ENCODE measurements around the gene GJA3.

The GJA3 gene

GRCh38 chr13:20127562-20128458, 33.0 kb downstream of the GJA3 start:
- DNase-seq (ENCODE audit: low spot score), result peak; percentile 84

DNA sequence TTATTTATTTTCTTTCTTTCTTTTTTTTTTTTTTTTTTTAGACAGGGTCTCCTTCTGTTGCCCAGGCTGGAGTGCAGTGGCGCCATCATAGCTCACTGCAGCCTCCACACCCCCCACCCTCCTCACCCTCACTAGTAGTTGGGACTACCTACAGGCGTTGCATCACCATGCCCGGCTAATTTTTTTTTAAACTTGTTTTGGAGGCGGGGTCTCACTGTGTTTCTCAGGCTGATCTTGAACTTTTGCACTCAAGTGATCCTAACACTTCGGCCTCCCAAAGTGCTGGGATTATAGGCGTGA, 33.6 kb downstream of the GJA3 start:
- no peak for DNase-seq (ENCODE audit: low spot score)

- no peak for DNase-seq (ENCODE audit: low spot score)
These were observed 34.2 kb downstream of the GJA3 start for GRCh38 chr13:20126541-20127261.

DNA sequence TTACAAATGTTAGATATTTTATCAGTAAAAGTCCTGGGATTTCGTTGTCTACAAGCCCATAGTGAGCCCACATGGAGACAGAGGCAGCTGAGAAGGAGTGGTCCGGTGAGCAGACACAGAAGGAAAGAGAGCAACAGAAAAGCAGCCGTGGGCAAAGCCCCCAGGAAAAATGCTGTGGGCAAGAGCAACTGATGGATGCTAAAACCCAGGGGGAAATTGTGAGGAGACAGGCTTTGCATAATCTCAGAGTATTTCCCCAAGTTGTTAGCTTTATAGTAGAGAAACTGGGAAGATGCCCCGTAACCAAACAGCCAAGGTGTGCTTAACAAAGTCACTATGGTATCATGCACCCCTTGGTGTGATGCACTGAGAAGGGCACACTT, 35.1 kb downstream of the GJA3 start:
- no peak for DNase-seq (ENCODE audit: low spot score)

DNA sequence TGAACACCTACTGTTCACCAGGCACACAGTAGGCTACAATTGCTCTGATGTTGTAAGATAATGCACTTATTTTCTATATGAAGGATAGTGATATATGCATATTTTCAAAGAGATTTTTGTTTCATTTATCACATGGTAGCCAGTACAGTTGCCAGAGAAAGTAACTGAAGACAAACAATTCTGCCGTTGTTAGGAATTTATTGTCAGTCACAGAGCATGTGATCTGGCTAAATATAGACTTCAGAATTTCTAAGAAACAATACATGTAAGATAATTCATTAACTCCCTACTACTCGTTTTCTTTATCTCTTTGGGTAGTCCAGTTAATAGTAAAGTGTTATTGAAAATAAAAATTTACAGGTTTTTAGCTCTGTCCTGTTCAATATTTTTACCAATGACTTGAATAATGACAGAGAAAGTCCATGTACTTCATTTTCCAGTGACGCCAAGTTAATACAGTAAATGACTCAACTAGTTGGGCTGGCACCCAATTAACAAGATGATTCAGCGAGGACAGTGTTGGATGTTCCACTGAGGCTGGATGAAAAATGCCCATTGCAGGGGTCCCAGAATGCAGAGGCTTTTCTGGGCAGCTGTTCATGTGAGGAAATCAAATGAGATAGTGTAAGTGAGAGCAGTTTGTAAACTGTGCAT, 35.6 kb downstream of the GJA3 start:
- DNase-seq (ENCODE audit: low spot score), result peak; percentile 57

- DNase-seq (ENCODE audit: low spot score), result no peak
These were observed 36.5 kb downstream of the GJA3 start for GRCh38 chr13:20124303-20124702.

DNA sequence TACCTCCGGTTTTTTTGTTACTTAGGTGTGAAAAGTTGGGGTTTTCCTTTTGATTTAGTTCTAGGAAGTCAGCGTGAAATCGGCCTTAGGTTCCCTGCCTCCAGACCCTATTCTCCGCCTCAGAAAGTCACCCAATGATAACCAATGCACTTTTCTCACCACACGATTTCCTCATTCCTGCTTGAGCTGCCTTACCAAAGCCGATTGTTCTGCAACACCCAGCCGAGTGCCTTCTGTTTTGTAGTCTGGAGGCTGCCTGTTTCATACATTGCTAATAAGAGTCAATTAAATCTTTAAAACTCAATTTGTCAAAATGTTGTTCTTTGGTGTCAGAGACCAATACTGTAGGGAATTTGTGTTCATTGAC, 39.7 kb downstream of the GJA3 start:
- DNase-seq (ENCODE audit: low spot score), result no peak

GRCh38 chr13:20119960-20120359, 40.9 kb downstream of the GJA3 start:
- no peak for DNase-seq (ENCODE audit: low spot score)

DNA sequence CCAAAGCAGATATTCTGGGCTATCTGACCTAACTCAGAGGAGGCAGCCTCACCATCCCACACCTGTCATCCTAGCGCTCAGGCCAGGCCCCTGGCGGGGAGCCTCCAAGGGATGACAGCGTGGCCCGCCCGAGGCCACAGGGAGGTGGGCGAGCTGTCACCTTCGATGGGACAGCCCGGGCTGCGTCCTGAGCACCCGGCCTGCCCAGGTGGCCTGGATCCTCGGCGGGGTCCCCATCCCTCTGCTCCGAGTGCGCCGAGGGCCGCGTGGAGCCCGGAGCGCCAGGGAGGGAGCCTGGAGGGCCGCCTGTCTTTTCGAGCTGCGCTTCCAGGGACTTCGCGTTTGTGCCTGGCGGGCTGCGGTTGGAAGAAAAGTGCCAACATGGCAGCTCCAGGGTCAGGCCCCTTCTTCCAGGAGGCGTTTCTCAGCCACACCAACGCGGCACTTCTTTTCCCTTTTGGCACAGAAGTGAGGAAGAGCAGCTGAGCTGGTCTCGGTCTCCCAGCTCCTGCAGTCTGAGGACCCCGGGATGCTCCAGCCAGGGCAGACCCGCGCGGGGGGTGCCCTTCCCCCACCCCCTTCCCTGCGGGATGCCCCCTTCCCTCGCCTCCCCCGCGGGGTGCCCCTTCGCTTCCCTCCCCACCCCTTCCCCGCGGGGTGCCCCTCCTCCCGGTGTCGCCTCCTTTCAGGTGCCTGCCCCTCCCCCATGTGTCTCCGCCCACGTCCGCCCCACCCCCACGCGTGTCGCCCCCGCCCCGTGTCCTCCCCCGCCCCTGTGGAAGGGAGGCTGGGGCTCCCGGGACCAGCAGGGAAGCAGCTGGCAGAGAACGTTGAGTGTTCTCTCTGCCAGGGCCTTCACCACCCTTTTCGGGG, 42.3 kb downstream of the GJA3 start:
- DNase-seq (ENCODE audit: low spot score), result peak; percentile 81

DNA sequence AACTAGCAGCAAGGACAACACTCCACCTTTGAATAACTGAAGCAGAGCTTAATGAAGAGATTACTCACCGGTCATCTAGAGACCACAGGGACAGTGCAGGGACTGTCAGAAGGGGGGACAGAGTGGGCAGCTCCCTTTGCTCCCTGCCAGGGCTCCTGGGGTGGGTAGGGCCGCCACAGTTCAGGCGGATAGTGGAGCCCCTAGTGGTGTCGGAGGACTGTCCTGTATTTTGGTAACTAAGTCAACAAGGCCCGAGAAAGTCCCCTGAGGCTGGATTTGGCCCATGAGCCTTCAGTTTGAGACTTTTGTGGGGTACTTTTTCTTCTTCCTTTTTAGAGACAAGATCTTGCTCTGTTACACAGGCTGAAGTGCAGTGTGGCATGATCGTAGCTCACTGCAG, 44.6 kb downstream of the GJA3 start:
- no peak for DNase-seq (ENCODE audit: low spot score)

DNA sequence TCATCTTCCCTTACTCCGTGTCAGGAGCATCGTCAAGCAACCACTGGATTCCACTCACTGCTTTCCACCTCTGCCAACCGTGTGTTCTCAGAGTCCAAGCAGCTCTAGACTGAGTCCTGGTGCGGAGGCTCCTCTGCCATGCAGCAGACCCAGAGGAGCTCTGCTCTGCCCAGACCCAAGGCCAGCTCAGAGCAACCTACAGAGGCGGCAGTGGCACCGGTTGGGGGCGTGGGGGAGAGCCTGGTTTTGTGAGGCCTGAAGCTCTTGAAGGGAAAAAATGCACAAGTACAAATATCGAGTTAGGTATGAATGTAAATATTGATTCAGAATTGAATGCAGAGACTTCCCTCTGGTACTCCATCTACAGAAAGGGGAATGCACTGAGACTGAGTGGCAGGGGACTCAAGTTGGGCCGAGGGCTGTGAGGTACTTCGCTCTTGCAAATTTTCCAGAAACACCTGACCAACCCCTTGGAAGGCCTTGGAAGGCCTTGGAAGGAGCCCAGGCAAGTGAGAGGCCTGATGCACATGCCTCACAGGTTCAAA, 46.7 kb downstream of the GJA3 start:
- DNase-seq (ENCODE audit: low spot score), result no peak

DNA sequence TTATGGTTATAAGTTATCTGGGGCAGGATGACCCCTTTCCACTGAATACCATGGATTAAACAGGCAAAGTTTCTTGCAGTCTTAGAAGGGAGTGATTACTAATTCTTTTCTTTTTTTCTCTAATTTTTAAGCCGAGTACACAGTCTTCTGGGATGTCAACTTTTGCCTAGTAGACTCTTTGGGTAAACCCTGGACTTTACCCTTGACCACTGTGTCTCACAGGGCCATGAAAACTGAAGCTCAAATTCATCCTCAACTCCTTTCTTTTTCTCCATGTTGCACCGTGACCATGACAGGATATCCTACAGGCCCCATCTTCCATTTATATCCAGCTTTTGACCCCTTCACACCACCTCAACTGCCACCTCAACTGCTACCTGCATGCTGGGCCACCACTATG, 51.8 kb downstream of the GJA3 start:
- no peak for DNase-seq (ENCODE audit: low spot score)

DNA sequence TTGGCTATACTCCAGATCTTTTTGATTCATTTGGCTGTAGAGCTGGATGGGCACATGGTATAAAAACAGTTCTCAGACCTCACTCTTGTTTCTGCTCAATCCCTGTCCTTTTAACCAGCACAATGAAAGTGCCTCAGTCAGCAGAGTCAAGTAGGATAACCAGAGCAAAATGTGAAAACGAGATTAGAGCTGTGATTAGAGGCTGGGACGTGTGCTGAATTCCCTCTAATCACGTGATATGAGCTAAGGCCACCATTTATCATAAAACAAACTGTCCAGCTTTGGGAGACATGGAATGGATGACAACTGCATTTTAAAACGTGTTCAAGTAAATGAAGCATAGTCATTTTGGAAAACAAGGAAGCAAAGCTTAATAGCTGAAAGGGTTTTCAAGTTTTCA, 54.1 kb downstream of the GJA3 start:
- no peak for DNase-seq (ENCODE audit: low spot score)

GRCh38 chr13:20105161-20105689, 55.6 kb downstream of the GJA3 start:
- no peak for DNase-seq (ENCODE audit: low spot score)

GRCh38 chr13:20102525-20103180, 58.2 kb downstream of the GJA3 start:
- no peak for DNase-seq (ENCODE audit: low spot score)

DNA sequence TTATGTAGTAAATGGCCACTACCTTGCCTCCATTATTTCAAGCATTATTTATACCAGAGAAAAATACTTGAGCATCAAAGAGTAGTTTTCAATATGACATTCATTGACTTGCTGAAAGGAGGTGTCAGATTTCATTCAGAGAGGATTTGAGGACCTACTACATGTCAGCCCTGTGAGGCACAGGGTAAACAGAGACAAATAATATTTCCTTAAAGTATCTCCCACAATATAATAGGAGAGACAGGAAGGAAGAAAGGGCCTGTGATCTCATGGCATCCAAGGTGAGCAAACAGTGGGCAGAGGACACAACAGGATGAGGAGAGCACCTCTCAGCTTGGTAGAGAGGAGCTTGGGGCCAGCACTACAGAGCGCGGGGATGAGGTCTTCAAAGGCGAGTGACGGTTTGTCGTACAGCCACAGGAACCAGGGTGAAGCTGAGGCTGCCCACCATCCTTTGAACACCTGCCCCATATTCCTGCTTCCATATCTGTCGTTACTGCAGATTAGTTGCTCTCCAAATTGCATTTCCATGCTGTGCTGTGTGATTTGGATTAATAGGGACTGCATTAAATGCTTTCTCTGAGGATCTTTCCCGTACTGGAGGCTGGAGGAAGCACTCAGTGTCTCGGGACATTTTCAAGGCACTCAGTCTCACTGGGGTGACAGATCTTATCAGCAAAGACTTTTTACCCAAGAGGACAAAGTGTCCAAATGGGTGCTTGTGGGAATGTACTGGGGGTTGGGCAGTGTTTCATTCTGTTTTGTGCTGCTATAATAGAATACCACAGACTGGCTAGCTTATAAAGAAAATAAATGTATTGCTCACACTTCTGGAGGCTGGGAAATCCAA, 59.2 kb downstream of the GJA3 start:
- no peak for DNase-seq (ENCODE audit: low spot score)

- DNase-seq (ENCODE audit: low spot score), result no peak
These were observed 61.5 kb downstream of the GJA3 start for GRCh38 chr13:20099319-20099718.

- DNase-seq (ENCODE audit: low spot score), result no peak
These were observed 66.9 kb downstream of the GJA3 start for GRCh38 chr13:20093951-20094350.

- no peak for DNase-seq (ENCODE audit: low spot score)
These were observed 70.5 kb downstream of the GJA3 start for GRCh38 chr13:20090349-20090748.
